Suprapubic skin (tissue), 4 donors: ENCODE data around the gene PIGQ. TPM values are rescaled to one million over a fixed set of nuclear protein-coding genes. Genes with fewer than 3 reads are reported as not detected.

Source experiments
- DNase-seq, 2 donors: peaks; one replicate each; pipeline ENCODE4 v3.0.0-alpha.2; 2019; ENCODE audit warnings: low spot score in 2 of 2
- H3K27ac ChIP-seq: fragments of 200-600 bp; sonication (generic); one replicate; pipeline ENCODE4 v1.5.1; 2019
- H3K27me3 ChIP-seq: fragments of 200-600 bp; sonication (generic); one replicate; pipeline ENCODE4 v1.5.1; 2019
- H3K36me3 ChIP-seq: fragments of 200-600 bp; sonication (generic); one replicate; pipeline ENCODE4 v1.5.1; 2019
- H3K4me1 ChIP-seq: fragments of 200-600 bp; sonication (generic); one replicate; pipeline ENCODE4 v1.5.1; 2019
- H3K4me3 ChIP-seq: fragments of 200-600 bp; sonication (generic); one replicate; pipeline ENCODE4 v1.5.1; 2019; ENCODE audit warnings: mild to moderate bottlenecking
- H3K9me3 ChIP-seq: fragments of 200-600 bp; sonication (generic); one replicate; pipeline ENCODE4 v1.5.1; 2019
- EP300 ChIP-seq: sonication (generic); formaldehyde crosslinking; IDR thresholded peaks from one replicate; pipeline ENCODE4 v1.6.1; 2017; ENCODE audit warnings: antibody characterized with exemption
- POLR2A ChIP-seq, 2 donors: fragments of 450-650 bp; IDR thresholded peaks; one replicate each; pipeline ENCODE4 v1.6.1; 2017; ENCODE audit warnings: antibody characterized with exemption in 2 of 2, mild to moderate bottlenecking in 2 of 2, moderate library complexity in 2 of 2
- POLR2AphosphoS5 ChIP-seq, 3 donors: sonication (generic); formaldehyde crosslinking; IDR thresholded peaks; one replicate each; pipeline ENCODE4 v1.6.1; 2017; ENCODE audit warnings: antibody characterized with exemption in 3 of 3
- WGBS: methylation state at CpG from one replicate; pipeline ENCODE4 v1.1.5; 2018; 5-methylcytosine and 5-hydroxymethylcytosine counted together
- total RNA-seq, 4 donors: library from RNA; depleted of rRNA; stranded (reverse); fragments of >200 nt; gene quantifications; one replicate each; pipeline ENCODE4 v1.1.0, GENCODE V29; 2016
- TF ChIP-seq, protein P1 (sequence below), 2 donors: fragments of 200-600 bp in 1 of 2; fragments of 450-650 bp in 1 of 2; sonication (generic) in 1 of 2; IDR thresholded peaks; one replicate each; pipeline ENCODE4 v1.5.1; 2016 to 2019; ENCODE audit warnings: antibody characterized with exemption in 2 of 2, mild to moderate bottlenecking in 1 of 2, moderate library complexity in 1 of 2

PIGQ gene
- total RNA-seq, 4 donors from 2014 or later = 36.9 to 54.6 (median 44.1) TPM

DNA sequence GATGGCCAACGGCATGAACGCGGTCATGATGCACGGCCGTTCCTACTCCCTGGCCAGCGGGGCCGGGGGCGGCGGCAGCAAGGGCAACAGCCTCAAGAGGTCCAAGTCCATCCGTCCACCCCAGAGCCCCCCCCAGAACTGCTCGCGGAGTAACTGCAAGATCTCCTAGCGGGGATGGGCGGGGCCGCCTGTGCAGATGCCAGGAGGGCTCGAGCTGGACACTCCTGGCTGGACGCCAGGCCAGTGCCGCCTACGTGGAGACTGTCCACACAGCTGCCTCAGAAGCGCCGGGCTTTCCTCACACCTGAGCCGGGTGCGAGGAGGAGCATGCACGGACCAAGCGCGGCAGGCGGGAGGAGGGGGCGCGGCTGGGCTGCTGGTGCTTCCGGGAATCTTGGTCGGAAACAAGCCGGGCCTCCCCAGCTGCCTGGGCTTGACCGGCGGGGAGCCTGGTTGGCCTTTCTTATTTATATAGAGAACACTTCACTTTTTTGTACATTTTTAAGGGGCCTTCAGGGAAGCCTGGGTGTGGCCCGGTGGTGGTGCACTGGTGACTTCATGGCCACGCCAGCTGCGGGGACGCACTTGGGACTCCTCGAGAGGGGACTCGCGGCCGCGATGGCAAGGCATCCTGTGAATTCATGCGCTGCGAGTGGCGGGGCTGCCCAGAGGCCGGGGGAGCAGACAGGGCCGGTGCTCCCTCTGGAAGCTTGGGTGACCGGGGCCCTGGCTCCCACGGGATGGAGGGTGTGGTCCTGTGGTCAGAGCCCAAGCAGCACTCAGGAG lies 57.9 kb downstream of the PIGQ start:
- peak; percentile 71 to 82 for DNase-seq
- Histone ChIP-seq H3K27ac (no peak overlapping the region), H3K36me3 (peaks cover 38% of the 10 kb centered on the region), H3K27me3 (no peaks in the 10 kb centered on the region), H3K4me3 (no peak overlapping the region), H3K4me1 (peaks cover 36% of the 10 kb centered on the region), H3K9me3 (no peaks in the 10 kb centered on the region)
- TF ChIP-seq POLR2A (IDR thresholded peaks at IDR 0.05) = no peak
- TF ChIP-seq EP300 = no peak
- no peak for TF ChIP-seq POLR2AphosphoS5 (IDR thresholded peaks at IDR 0.05)
- TF ChIP-seq, protein P1, sequence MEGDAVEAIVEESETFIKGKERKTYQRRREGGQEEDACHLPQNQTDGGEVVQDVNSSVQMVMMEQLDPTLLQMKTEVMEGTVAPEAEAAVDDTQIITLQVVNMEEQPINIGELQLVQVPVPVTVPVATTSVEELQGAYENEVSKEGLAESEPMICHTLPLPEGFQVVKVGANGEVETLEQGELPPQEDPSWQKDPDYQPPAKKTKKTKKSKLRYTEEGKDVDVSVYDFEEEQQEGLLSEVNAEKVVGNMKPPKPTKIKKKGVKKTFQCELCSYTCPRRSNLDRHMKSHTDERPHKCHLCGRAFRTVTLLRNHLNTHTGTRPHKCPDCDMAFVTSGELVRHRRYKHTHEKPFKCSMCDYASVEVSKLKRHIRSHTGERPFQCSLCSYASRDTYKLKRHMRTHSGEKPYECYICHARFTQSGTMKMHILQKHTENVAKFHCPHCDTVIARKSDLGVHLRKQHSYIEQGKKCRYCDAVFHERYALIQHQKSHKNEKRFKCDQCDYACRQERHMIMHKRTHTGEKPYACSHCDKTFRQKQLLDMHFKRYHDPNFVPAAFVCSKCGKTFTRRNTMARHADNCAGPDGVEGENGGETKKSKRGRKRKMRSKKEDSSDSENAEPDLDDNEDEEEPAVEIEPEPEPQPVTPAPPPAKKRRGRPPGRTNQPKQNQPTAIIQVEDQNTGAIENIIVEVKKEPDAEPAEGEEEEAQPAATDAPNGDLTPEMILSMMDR (IDR thresholded peaks at IDR 0.05) = no peak
- 90% methylated on average over 27 of the region's 50 CpGs for WGBS

GRCh38 chr16:628321-629061 lies 58.7 kb downstream of the PIGQ start:
- DNase-seq = peak in 1 of 2 donors; percentile 64
- Histone ChIP-seq H3K27me3 (no peaks in the 10 kb centered on the region), H3K9me3 (no peaks in the 10 kb centered on the region), H3K36me3 (peaks cover 45% of the 10 kb centered on the region), H3K4me1 (peaks cover 29% of the 10 kb centered on the region), H3K27ac (no peak overlapping the region), H3K4me3 (no peak overlapping the region)
- TF ChIP-seq EP300 (no peak), POLR2A (IDR thresholded peaks at IDR 0.05) (no peak), POLR2AphosphoS5 (IDR thresholded peaks at IDR 0.05) (no peak)
- TF ChIP-seq, protein P1 (IDR thresholded peaks at IDR 0.05) = no peak
- 86% methylated on average over 33 of the region's 33 CpGs for WGBS

DNA sequence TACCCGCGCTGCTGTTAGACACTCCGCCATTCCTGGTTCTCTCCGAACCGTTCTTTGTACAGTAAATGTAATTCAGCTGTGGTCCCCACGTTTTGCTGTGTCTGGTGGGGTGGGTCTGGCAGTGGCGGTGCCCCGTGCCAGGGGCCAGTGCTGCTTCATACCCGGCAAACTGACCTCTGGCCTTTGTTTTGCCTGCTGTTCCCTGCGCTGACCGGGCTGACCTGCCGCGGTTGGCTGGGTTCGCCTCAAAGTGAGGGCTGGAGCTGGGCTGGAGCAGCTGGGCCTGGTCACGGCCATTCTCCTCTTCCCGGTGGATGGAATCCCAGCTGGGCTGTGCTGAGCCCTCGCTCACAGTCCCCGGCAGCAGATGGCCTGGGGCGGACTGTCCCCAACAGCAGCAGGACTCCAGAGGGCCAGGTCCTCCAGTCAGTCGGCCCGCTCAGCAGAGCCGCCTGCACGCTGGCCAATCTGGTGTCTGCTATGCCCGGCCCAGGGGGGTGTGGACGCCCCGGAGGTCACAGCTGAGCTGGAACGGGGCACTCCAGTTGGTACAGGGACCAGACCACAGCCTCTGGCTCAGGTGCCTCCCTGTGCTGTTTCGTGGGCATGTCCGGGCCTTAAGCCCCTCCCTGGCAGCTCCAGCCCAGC lies 59.5 kb downstream of the PIGQ start:
- TF ChIP-seq POLR2A (IDR thresholded peaks at IDR 0.05) (no peak), POLR2AphosphoS5 (IDR thresholded peaks at IDR 0.05) (no peak), EP300 (no peak)
- TF ChIP-seq, protein P1 (IDR thresholded peaks at IDR 0.05) = no peak
- H3K27me3 ChIP-seq = no peaks in the 10 kb centered on the region
- no peak overlapping the region for H3K27ac ChIP-seq
- DNase-seq = peak in 1 of 2 donors; percentile 63
- peaks cover 53% of the 10 kb centered on the region for H3K36me3 ChIP-seq
- H3K9me3 ChIP-seq = no peaks in the 10 kb centered on the region
- 77% methylated on average over 16 of the region's 29 CpGs for WGBS
- H3K4me3 ChIP-seq = no peak overlapping the region
- H3K4me1 ChIP-seq = peaks cover 29% of the 10 kb centered on the region

GRCh38 chr16:629833-630248 lies 60.1 kb downstream of the PIGQ start:
- Histone ChIP-seq H3K27ac (no peak overlapping the region), H3K27me3 (no peaks in the 10 kb centered on the region), H3K9me3 (no peaks in the 10 kb centered on the region), H3K36me3 (peaks cover 56% of the 10 kb centered on the region), H3K4me1 (peaks cover 31% of the 10 kb centered on the region), H3K4me3 (no peak overlapping the region)
- no CpG with 5 or more reads among the region's 11 CpGs for WGBS
- TF ChIP-seq POLR2A (IDR thresholded peaks at IDR 0.05) (no peak), POLR2AphosphoS5 (IDR thresholded peaks at IDR 0.05) (no peak), EP300 (no peak)
- TF ChIP-seq, protein P1 (IDR thresholded peaks at IDR 0.05) = no peak
- no peak for DNase-seq
